ENCODE measurements around the gene NR1D2. TPM values are rescaled to one million over a fixed set of nuclear protein-coding genes. Genes with fewer than 3 reads are reported as not detected.

Gene NR1D2
- total RNA-seq, 1 donor from 2014 or later = 19.4 TPM

- intact Hi-C loops (cut with DNase I) = loop anchor here (10.0 kb wide), 1 partner anchor 689 kb away; no protein-coding TSS in a partner anchor
- no peak overlapping the region for H3K27ac ChIP-seq
- DNase-seq (ENCODE audit: extremely low spot score in 2 of 2) = no peak
- H3K4me1 ChIP-seq = no peaks in the 10 kb centered on the region
- H3K36me3 ChIP-seq = no peaks in the 10 kb centered on the region
- TF ChIP-seq CTCF (IDR thresholded peaks at IDR 0.05) (no peak), POLR2A (IDR thresholded peaks at IDR 0.05) (no peak), POLR2AphosphoS5 (IDR thresholded peaks at IDR 0.05; ENCODE audit: insufficient read depth in 1 of 2, low read depth in 1 of 2) (no peak)
- H3K9me3 ChIP-seq = no peaks in the 10 kb centered on the region
- no peak overlapping the region for H3K4me3 ChIP-seq
- H3K27me3 ChIP-seq = no peaks in the 10 kb centered on the region
Measured at GRCh38 chr3:23996095-23996524, 51.0 kb downstream of the NR1D2 start.

- TF ChIP-seq POLR2AphosphoS5 (IDR thresholded peaks at IDR 0.05; ENCODE audit: insufficient read depth in 1 of 2, low read depth in 1 of 2) (peak in 1 of 2 donors; percentile 39), CTCF (IDR thresholded peaks at IDR 0.05) (peak; percentile 67 to 96 (median 77)), POLR2A (IDR thresholded peaks at IDR 0.05) (no peak)
- no peaks in the 10 kb centered on the region for H3K9me3 ChIP-seq
- intact Hi-C loops (cut with DNase I) = loop anchor here (10.0 kb wide), 1 partner anchor 686 kb away; no protein-coding TSS in a partner anchor
- no peak for DNase-seq (ENCODE audit: extremely low spot score in 2 of 2)
- H3K27me3 ChIP-seq = no peaks in the 10 kb centered on the region
- H3K4me3 ChIP-seq = no peak overlapping the region
- no peak overlapping the region for H3K27ac ChIP-seq
- no peaks in the 10 kb centered on the region for H3K36me3 ChIP-seq
- no peaks in the 10 kb centered on the region for H3K4me1 ChIP-seq
Measured at GRCh38 chr3:23999012-23999641, 54.0 kb downstream of the NR1D2 start.

GRCh38 chr3:24002129-24002528 lies 57.0 kb downstream of the NR1D2 start:
- H3K4me3 ChIP-seq = no peak overlapping the region
- no peaks in the 10 kb centered on the region for H3K36me3 ChIP-seq
- DNase-seq (ENCODE audit: extremely low spot score in 2 of 2) = no peak
- TF ChIP-seq CTCF (IDR thresholded peaks at IDR 0.05) (no peak), POLR2A (IDR thresholded peaks at IDR 0.05) (no peak), POLR2AphosphoS5 (IDR thresholded peaks at IDR 0.05; ENCODE audit: insufficient read depth in 1 of 2, low read depth in 1 of 2) (no peak)
- H3K27me3 ChIP-seq = no peaks in the 10 kb centered on the region
- intact Hi-C loops (cut with DNase I) = loop anchor here (5.0 kb wide), 1 partner anchor 230 kb away; no protein-coding TSS in a partner anchor
- H3K4me1 ChIP-seq = no peaks in the 10 kb centered on the region
- no peaks in the 10 kb centered on the region for H3K9me3 ChIP-seq
- no peak overlapping the region for H3K27ac ChIP-seq

GRCh38 chr3:24003466-24003865 lies 58.4 kb downstream of the NR1D2 start:
- Histone ChIP-seq H3K36me3 (no peaks in the 10 kb centered on the region), H3K4me1 (no peaks in the 10 kb centered on the region), H3K9me3 (no peaks in the 10 kb centered on the region), H3K27me3 (no peaks in the 10 kb centered on the region), H3K4me3 (no peak overlapping the region), H3K27ac (no peak overlapping the region)
- intact Hi-C loops (cut with DNase I) = loop anchor here (5.0 kb wide), 1 partner anchor 229 kb away; no protein-coding TSS in a partner anchor
- DNase-seq (ENCODE audit: extremely low spot score in 2 of 2) = no peak
- no peak for TF ChIP-seq POLR2AphosphoS5 (IDR thresholded peaks at IDR 0.05; ENCODE audit: insufficient read depth in 1 of 2, low read depth in 1 of 2)
- no peak for TF ChIP-seq POLR2A (IDR thresholded peaks at IDR 0.05)
- no peak for TF ChIP-seq CTCF (IDR thresholded peaks at IDR 0.05)

All from vagina (tissue), 2 donors.